SU-DHL-6 (cell line): ENCODE results near the gene UBA6.

Experiments
- CTCF ChIP-seq: fragments of 200-600 bp; sonication (generic); IDR thresholded peaks from one replicate; pipeline ENCODE4 v1.5.1; 2017; ENCODE audit warnings: antibody characterized with exemption, mild to moderate bottlenecking, low read length, moderate library complexity; ENCODE audit not compliant: insufficient read depth, poor library complexity, severe bottlenecking
- EZH2phosphoT487 ChIP-seq: fragments of 200-600 bp; sonication (generic), shearing (Covaris generic); conservative IDR thresholded peaks from 2 replicates; pipeline ENCODE4 v1.6.1; 2018; ENCODE audit warnings: mild to moderate bottlenecking, antibody characterized with exemption, low read length, moderate library complexity, mixed read lengths

GRCh38 chr4:67568820-67569219 lies 132.1 kb downstream of the UBA6 start:
- TF ChIP-seq CTCF (no peak), EZH2phosphoT487 (no peak)
